ENCODE measurements around the gene ATP7B.

ATP7B gene

DNA sequence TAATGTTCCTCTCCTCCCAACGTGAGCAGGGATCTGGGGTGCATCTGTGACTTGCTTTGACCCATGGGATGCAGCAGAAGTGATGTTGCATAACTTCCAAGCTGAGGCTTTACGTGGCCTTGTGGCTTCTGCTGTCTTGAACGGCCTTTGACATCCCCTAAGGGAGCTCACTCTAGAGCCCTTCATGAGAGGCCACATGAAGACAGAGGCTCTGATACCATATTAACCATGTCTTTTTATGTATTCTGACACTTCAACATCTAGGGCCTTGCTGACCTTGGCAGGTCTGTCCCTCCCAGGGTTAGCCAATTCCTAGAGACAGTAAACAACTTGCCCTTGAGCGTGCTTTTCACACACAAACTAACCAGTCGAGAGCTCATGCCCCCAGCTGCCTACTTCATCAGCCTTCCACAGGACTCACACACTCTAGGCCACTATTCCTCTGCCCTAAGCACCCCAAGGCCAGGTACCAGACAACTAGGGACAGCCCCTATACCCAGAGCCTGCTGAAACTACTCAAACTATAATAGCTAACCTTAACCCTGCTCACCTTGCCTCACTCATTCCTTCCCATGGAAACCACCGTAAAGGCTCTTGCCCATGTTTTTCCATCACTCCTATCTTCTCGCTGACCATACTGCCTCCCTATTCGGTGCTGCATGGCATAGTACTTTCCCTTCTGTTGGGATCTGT lies 104.1 kb downstream of the ATP7B start:
- in situ Hi-C loops (cut with HindIII; ENCODE audit: low sequenced_read_pairs): no loop called here

DNA sequence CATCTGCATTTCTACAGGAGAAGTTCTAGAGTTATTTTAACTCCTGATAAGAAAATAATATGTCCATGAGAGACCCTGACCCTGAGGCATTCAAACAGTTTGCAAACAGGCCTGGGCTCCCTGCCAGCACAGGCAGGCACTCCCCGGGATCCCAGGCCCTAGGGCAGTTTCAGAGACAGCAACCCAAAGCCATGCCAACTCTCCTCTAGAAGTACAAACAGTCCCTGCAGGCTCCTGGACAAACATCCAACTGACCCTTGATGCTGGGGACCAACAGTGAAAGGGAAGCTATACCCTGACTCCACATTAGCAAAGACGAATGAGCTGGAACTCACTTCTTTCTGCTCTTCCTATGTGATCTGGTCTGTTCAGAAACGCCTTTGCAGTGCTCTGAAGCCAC lies 104.7 kb downstream of the ATP7B start:
- DNase-seq (ENCODE audit: low read depth): no peak
- in situ Hi-C loops (cut with HindIII; ENCODE audit: low sequenced_read_pairs): no loop called here
- TF ChIP-seq, protein P1, sequence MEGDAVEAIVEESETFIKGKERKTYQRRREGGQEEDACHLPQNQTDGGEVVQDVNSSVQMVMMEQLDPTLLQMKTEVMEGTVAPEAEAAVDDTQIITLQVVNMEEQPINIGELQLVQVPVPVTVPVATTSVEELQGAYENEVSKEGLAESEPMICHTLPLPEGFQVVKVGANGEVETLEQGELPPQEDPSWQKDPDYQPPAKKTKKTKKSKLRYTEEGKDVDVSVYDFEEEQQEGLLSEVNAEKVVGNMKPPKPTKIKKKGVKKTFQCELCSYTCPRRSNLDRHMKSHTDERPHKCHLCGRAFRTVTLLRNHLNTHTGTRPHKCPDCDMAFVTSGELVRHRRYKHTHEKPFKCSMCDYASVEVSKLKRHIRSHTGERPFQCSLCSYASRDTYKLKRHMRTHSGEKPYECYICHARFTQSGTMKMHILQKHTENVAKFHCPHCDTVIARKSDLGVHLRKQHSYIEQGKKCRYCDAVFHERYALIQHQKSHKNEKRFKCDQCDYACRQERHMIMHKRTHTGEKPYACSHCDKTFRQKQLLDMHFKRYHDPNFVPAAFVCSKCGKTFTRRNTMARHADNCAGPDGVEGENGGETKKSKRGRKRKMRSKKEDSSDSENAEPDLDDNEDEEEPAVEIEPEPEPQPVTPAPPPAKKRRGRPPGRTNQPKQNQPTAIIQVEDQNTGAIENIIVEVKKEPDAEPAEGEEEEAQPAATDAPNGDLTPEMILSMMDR (IDR thresholded peaks at IDR 0.05; ENCODE audit: low read depth, low read length, missing control alignments): no peak
- no peak overlapping the region for H3K4me3 ChIP-seq (ENCODE audit: low read depth, low read length)

More for the DNA sequence above, 104.1 kb downstream of the ATP7B start:
- no peak overlapping the region for H3K4me3 ChIP-seq (ENCODE audit: low read depth, low read length)
- TF ChIP-seq, protein P1 (IDR thresholded peaks at IDR 0.05; ENCODE audit: low read depth, low read length, missing control alignments): no peak
- no peak for DNase-seq (ENCODE audit: low read depth)

DNA sequence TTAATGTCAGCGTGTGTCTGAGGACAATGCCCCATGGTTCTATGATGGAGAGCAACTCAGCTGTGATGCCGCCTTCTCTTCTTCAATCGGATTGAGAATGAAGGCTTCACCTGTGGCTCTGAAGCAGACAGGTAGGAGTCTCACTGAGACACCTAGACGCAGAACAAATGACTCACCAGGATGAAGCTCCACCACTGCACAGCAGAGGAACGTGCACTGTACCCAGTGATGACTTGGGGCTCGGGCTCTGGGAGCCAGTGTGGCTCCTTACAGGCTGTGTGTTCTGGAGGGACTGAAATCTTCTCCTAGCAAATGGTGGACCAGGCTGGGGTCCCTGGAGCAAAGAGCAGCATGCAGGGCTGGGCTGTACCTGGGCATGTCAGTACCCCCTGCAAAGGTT lies 105.5 kb downstream of the ATP7B start:
- TF ChIP-seq, protein P1 (IDR thresholded peaks at IDR 0.05; ENCODE audit: low read depth, low read length, missing control alignments): no peak
- in situ Hi-C loops (cut with HindIII; ENCODE audit: low sequenced_read_pairs): no loop called here
- DNase-seq (ENCODE audit: low read depth): no peak
- no peak overlapping the region for H3K4me3 ChIP-seq (ENCODE audit: low read depth, low read length)

DNA sequence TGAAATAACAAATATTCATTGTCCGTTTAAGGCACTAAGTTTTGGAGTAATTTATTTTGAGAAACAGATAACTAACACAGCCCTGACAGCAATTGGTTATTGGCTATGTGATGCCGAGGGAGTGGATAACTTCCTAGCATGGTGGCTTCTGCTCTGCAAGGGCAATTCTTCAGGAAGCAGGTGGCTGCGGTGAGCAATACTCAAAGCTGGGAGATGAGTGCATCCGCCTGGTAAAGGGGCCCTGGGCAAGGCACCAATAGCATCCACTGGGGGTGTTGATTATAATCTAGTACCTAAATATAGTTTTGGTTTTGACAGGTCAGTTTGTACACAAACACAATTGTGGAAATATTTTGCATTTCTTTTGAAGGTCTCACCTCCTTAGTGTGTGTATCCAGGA lies 108.5 kb downstream of the ATP7B start:
- TF ChIP-seq, protein P1 (IDR thresholded peaks at IDR 0.05; ENCODE audit: low read depth, low read length, missing control alignments): no peak
- H3K4me3 ChIP-seq (ENCODE audit: low read depth, low read length): no peak overlapping the region
- DNase-seq (ENCODE audit: low read depth): no peak
- in situ Hi-C loops (cut with HindIII; ENCODE audit: low sequenced_read_pairs): no loop called here

DNA sequence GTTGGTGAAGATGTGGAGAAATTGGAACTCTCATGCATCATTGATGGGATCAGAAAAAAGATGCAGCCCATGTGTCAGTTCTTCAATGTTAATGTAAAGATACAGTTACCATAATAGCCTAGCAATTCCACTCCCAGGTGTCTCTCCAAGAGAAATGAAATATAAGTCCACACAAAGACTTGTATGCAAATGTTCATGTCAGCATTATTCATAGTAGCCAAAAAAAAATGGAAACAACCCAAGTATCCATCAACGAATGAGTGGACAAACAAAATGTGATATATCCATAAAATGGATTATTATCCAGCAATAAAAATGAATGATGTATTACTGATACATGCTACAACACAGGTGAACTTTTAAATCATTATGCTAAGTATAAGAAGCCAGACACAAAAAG lies 110.8 kb downstream of the ATP7B start:
- no peak for DNase-seq (ENCODE audit: low read depth)
- in situ Hi-C loops (cut with HindIII; ENCODE audit: low sequenced_read_pairs): no loop called here
- H3K4me3 ChIP-seq (ENCODE audit: low read depth, low read length): no peak overlapping the region
- TF ChIP-seq, protein P1 (IDR thresholded peaks at IDR 0.05; ENCODE audit: low read depth, low read length, missing control alignments): no peak

DNA sequence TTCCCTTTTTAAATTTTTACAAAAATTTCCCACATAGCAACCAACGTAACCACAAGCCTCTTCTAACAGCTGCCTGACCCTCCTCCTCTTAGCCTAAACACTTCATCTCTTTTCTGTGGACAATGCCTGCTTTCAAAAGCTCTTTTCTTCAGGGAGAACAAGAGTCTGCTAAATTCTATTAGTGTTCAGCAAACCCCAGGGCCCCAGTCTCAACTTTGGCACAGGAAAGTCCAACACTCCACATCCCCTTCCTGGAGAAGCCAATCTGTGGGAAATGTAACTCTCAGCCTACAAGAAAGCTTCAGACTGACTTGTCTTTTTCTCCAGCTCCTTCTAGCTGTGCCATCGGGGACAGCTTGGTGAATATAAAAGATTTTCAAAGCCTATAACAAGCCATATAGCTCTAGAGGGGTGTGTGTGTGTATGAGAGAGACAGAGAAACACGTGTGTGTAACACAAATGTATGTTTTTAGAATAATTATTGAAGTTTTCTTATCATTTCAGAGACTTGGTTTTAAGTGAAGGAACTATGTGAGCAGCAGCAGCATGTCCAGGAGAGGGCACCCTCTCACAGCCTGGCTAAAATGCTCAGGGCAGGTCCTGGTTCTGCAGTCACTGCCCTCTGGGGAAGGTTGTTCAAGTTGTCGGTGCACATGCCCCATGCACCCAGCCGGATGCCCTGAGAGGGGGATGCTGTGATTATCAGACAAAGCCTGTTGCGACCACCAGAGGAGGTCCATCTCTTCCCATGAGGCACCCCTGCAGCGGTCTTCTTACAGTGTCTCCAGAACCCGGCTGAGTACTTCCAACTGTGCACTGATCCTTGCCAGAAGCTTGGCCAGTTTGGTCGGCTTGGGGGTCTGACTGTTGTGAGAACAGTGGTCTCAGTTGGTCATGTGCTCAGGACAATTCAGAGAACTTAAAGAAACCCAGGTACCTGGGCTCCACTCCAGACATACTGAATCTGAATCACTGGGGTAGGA lies 115.1 kb downstream of the ATP7B start:
- in situ Hi-C loops (cut with HindIII; ENCODE audit: low sequenced_read_pairs): loop anchor here (25.0 kb wide), 1 partner anchor 216 kb away; no protein-coding TSS in a partner anchor
- peak; percentile 18 for DNase-seq (ENCODE audit: low read depth)
- H3K4me3 ChIP-seq (ENCODE audit: low read depth, low read length): no peak overlapping the region
- TF ChIP-seq, protein P1 (IDR thresholded peaks at IDR 0.05; ENCODE audit: low read depth, low read length, missing control alignments): peak; percentile 87

All from astrocyte of the cerebellum (primary cell).